ENCODE measurements around the gene DNMT1. TPM values are rescaled to one million over a fixed set of nuclear protein-coding genes. Genes with fewer than 3 reads are reported as not detected.

DNMT1 gene
- total RNA-seq, 1 experiment from 2014 or later, result 383 TPM

DNA sequence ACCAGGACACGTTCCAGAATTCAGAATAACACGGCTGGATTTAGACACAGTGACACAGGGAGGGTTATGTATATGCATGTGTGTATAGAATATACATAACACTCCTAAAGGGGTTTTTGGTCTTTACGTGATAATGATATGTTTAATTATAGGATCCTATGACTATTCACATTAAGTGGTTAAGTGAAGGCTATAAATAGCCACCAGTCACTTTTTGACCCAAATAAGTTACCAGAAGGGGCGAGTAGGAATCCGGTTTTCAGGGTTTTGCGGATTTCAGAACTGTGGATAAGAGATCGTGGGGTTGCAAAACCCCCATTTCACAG is 99.2 kb downstream of the DNMT1 start:
- CTCF ChIA-PET, result interaction anchor here (0.6 to 1.2 kb wide), 3 partner anchors 41 to 154 kb away, joined by 3 to 4 read pairs (median 3); no protein-coding TSS in a partner anchor
- POLR2A ChIA-PET (ENCODE audit: low non-redundant PET), result no interaction called here
- H3K27ac ChIP-seq (ENCODE audit: low read depth, low read length, poor library complexity, severe bottlenecking), result no peak overlapping the region
- peak overlapping the region; percentile 19 for H3K4me3 ChIP-seq (ENCODE audit: low read depth, low read length, poor library complexity, severe bottlenecking)
- no peak for TF ChIP-seq EZH2 (IDR thresholded peaks at IDR 0.05; ENCODE audit: borderline replicate concordance, low read depth, low read length, poor library complexity, severe bottlenecking)
- TF ChIP-seq, protein P1, sequence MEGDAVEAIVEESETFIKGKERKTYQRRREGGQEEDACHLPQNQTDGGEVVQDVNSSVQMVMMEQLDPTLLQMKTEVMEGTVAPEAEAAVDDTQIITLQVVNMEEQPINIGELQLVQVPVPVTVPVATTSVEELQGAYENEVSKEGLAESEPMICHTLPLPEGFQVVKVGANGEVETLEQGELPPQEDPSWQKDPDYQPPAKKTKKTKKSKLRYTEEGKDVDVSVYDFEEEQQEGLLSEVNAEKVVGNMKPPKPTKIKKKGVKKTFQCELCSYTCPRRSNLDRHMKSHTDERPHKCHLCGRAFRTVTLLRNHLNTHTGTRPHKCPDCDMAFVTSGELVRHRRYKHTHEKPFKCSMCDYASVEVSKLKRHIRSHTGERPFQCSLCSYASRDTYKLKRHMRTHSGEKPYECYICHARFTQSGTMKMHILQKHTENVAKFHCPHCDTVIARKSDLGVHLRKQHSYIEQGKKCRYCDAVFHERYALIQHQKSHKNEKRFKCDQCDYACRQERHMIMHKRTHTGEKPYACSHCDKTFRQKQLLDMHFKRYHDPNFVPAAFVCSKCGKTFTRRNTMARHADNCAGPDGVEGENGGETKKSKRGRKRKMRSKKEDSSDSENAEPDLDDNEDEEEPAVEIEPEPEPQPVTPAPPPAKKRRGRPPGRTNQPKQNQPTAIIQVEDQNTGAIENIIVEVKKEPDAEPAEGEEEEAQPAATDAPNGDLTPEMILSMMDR (conservative IDR thresholded peaks at IDR 0.05; ENCODE audit: low read depth, low read length), result no peak
- no peak for DNase-seq (ENCODE audit: low spot score)
- no peaks in the 10 kb centered on the region for H3K27me3 ChIP-seq (replicated peaks; ENCODE audit: insufficient read depth, low read depth, low read length, poor library complexity)
- no TSS peak for BruUV-seq (replicated peaks)
- intact Hi-C loops (cut with micrococcal nuclease; ENCODE audit: unreplicated experiment), result no loop called here
- H3K4me1 ChIP-seq (ENCODE audit: insufficient read depth, low read length, poor library complexity, severe bottlenecking), result peaks cover 4% of the 10 kb centered on the region
- H3K36me3 ChIP-seq (ENCODE audit: insufficient read depth, low read length, poor library complexity, severe bottlenecking), result no peaks in the 10 kb centered on the region
- H3K9me3 ChIP-seq (ENCODE audit: low read depth, low read length, poor library complexity, severe bottlenecking), result no peaks in the 10 kb centered on the region

DNA sequence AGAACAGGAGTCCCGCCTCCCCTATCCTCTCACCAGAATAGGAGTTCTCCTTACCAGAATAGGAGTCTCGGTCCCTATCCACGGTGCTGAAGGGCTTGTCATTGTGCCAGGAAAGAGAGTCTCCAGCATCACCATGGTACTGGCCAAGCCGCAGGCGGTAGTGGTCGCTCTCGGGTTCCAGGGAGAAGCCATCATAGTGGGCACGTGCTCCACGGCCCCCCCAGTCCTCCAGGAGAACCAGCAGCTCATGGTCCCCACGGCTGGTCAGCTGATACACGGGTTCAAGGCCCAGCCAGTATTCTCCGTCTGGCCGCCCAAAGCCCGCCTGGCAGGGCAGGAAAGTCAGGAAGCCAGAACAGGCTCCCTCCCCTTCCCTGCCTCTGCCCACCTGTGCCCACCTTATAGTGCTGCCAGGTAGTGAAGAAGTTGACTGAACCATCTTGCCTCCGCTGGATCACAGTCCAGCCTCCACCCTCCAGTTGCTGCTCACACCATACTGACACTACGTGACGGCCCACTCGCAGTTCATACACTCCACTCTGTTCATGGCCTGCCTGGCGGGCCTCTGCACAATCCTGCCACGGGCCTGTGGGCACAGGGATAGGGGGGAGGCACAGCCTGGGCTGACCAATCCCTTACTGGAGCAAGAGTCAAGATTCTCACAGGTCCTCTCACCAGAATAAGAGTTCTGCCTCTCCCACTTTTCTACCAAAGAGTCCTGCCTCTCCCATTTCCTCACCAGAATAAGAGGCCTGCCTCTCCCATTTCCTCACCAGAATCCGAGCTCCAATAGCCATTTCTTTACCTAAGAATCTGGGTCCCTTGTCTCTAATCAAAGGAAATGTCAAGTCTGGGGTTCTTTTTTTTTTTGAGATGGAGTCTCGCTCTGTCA is 101.2 kb downstream of the DNMT1 start:
- intact Hi-C loops (cut with micrococcal nuclease; ENCODE audit: unreplicated experiment), result no loop called here
- Histone ChIP-seq H3K4me3 (ENCODE audit: low read depth, low read length, poor library complexity, severe bottlenecking) (no peak overlapping the region), H3K27ac (ENCODE audit: low read depth, low read length, poor library complexity, severe bottlenecking) (no peak overlapping the region), H3K4me1 (ENCODE audit: insufficient read depth, low read length, poor library complexity, severe bottlenecking) (peaks cover 4% of the 10 kb centered on the region), H3K27me3 (replicated peaks; ENCODE audit: insufficient read depth, low read depth, low read length, poor library complexity) (no peaks in the 10 kb centered on the region), H3K9me3 (ENCODE audit: low read depth, low read length, poor library complexity, severe bottlenecking) (no peaks in the 10 kb centered on the region), H3K36me3 (ENCODE audit: insufficient read depth, low read length, poor library complexity, severe bottlenecking) (no peaks in the 10 kb centered on the region)
- ChIA-PET POLR2A (ENCODE audit: low non-redundant PET) (no interaction called here), CTCF (no interaction called here)
- no peak for DNase-seq (ENCODE audit: low spot score)
- no TSS peak for BruUV-seq (replicated peaks)
- TF ChIP-seq EZH2 (IDR thresholded peaks at IDR 0.05; ENCODE audit: borderline replicate concordance, low read depth, low read length, poor library complexity, severe bottlenecking), result no peak
- TF ChIP-seq, protein P1 (conservative IDR thresholded peaks at IDR 0.05; ENCODE audit: low read depth, low read length), result no peak

DNA sequence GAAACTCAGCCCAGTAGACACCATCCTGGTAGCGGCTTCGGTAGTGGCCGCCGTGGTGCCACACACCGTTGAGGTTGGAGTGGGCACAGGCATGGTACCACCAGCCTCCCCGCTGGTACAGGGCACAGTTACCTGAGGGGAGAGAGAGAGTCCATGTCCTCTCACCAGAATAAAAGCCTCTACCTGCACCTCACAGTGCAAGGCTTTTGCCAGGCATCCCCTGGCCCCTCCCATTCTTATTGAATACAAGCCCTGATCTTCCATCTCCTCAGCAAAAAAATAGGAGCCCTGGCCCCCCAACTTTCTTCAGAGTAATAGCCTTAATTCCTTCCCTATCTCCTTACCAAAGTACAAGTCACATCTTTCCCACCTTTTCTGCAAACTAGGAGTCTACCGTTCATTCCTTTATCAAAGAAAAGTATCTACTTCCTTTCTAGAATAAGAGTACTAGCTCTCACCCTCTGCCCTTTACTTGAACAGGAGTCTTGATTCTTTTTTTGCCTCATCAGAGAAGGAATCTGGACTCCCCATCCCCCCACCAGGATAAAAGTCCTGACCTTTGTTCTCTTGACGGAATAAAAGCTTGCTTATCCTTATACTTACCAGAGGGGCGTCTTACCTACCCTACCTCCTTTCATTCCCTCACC is 102.0 kb downstream of the DNMT1 start:
- Histone ChIP-seq H3K9me3 (ENCODE audit: low read depth, low read length, poor library complexity, severe bottlenecking) (no peaks in the 10 kb centered on the region), H3K36me3 (ENCODE audit: insufficient read depth, low read length, poor library complexity, severe bottlenecking) (no peaks in the 10 kb centered on the region), H3K4me3 (ENCODE audit: low read depth, low read length, poor library complexity, severe bottlenecking) (no peak overlapping the region), H3K4me1 (ENCODE audit: insufficient read depth, low read length, poor library complexity, severe bottlenecking) (peaks cover 4% of the 10 kb centered on the region), H3K27ac (ENCODE audit: low read depth, low read length, poor library complexity, severe bottlenecking) (no peak overlapping the region), H3K27me3 (replicated peaks; ENCODE audit: insufficient read depth, low read depth, low read length, poor library complexity) (no peaks in the 10 kb centered on the region)
- DNase-seq (ENCODE audit: low spot score), result no peak
- no peak for TF ChIP-seq EZH2 (IDR thresholded peaks at IDR 0.05; ENCODE audit: borderline replicate concordance, low read depth, low read length, poor library complexity, severe bottlenecking)
- TF ChIP-seq, protein P1 (conservative IDR thresholded peaks at IDR 0.05; ENCODE audit: low read depth, low read length), result no peak
- POLR2A ChIA-PET (ENCODE audit: low non-redundant PET), result no interaction called here
- intact Hi-C loops (cut with micrococcal nuclease; ENCODE audit: unreplicated experiment), result no loop called here
- no TSS peak for BruUV-seq (replicated peaks)
- CTCF ChIA-PET, result no interaction called here

All from A673 (cell line).